Panc1 (cell line): ENCODE results near the gene OGG1. TPM values are rescaled to one million over a fixed set of nuclear protein-coding genes. Genes with fewer than 3 reads are reported as not detected.

ENCODE experiments used
- ATAC-seq: fragments of 200-7000 bp; cut with Tn5 transposase; 2 replicates; pipeline ENCODE4 v1.9.1; 2020; ENCODE audit warnings: mild to moderate bottlenecking, moderate library complexity
- BruUV-seq: library from RNA; stranded (reverse); fragments of 400-500 nt; replicated peaks from 2 replicates; lab custom pipeline; 2021; lab: Mats Ljungman, UMichigan
- CTCF ChIA-PET: fragments of 300-600 bp; sonication (Branson Sonifier 250); formaldehyde crosslinking; loops from one replicate; lab custom pipeline; 2022; ENCODE audit warnings: antibody characterized with exemption; lab: Charles Lee
- POLR2A ChIA-PET: fragments of 300-600 bp; sonication (Branson Sonifier 250); formaldehyde crosslinking; loops from one replicate; lab custom pipeline; 2022; ENCODE audit warnings: antibody characterized with exemption; lab: Charles Lee
- DNase-seq: peaks from one replicate; pipeline ENCODE4 v3.0.0-alpha.2; 2010; ENCODE audit warnings: low read depth, low spot score
- H3K27ac ChIP-seq: 2 replicates; pipeline ENCODE4 v1.5.1; 2011; ENCODE audit warnings: mild to moderate bottlenecking, low read length, inconsistent platforms
- H3K27me3 ChIP-seq: fragments of 200-500 bp; sonication (Bioruptor generic); 2 replicates; pipeline ENCODE4 v1.6.0; 2014; ENCODE audit warnings: low read length, inconsistent platforms; ENCODE audit not compliant: control insufficient read depth, insufficient read depth
- H3K36me3 ChIP-seq: fragments of 200-500 bp; sonication (Bioruptor generic); 2 replicates; pipeline ENCODE4 v1.5.1; 2014; ENCODE audit warnings: inconsistent platforms, mild to moderate bottlenecking, low read length, moderate library complexity; ENCODE audit not compliant: control insufficient read depth, insufficient read depth
- H3K4me1 ChIP-seq: 2 replicates; pipeline ENCODE4 v1.5.1; 2011; ENCODE audit warnings: inconsistent platforms, mild to moderate bottlenecking, low read length, moderate library complexity; ENCODE audit not compliant: control insufficient read depth, insufficient read depth
- H3K4me3 ChIP-seq, 2 experiments: 2 replicates each; pipeline ENCODE4 v1.5.1; 2011 to 2012; ENCODE audit warnings: low read depth in 2 of 2, low read length in 2 of 2, mild to moderate bottlenecking in 2 of 2, inconsistent platforms in 1 of 2, moderate library complexity in 1 of 2
- H3K9me3 ChIP-seq: fragments of 200-500 bp; sonication (Bioruptor generic); 2 replicates; pipeline ENCODE4 v1.5.1; 2014; ENCODE audit warnings: low read depth, mild to moderate bottlenecking, inconsistent platforms, low read length, moderate library complexity; ENCODE audit not compliant: control insufficient read depth, insufficient read depth
- POLR2AphosphoS5 ChIP-seq: IDR thresholded peaks from 2 replicates; pipeline ENCODE4 v1.6.1; 2012; ENCODE audit warnings: mild to moderate bottlenecking, low read depth, low read length, moderate library complexity
- SIN3A ChIP-seq: IDR thresholded peaks from 2 replicates; pipeline ENCODE4 v1.6.1; 2012; ENCODE audit warnings: low read depth, mild to moderate bottlenecking, low read length, moderate library complexity, borderline replicate concordance; ENCODE audit not compliant: insufficient read depth
- TCF7L2 ChIP-seq: IDR thresholded peaks from 2 replicates; pipeline ENCODE4 v1.6.1; 2011; ENCODE audit warnings: mild to moderate bottlenecking, low read depth, low read length, inconsistent platforms
- in situ Hi-C: cut with HindIII; loops from 2 replicates; pipeline ENCODE4 v1.10.0; 2016; ENCODE audit warnings: low sequenced_read_pairs, low pct_unique_long_range_greater_than_20kb
- intact Hi-C: fragments of 100-400 bp; cut with micrococcal nuclease; formaldehyde crosslinking; loops from one replicate; pipeline ENCODE4 v1.10.0; 2022; ENCODE audit not compliant: unreplicated experiment
- total RNA-seq: library from RNA; stranded (reverse); gene quantifications from one replicate; pipeline ENCODE4 v1.2.1, GENCODE V29; 2021; ENCODE audit not compliant: unreplicated experiment
- TF ChIP-seq, protein P1 (sequence below), 2 experiments: IDR thresholded peaks; 2 replicates each; pipeline ENCODE4 v1.6.1; 2011 to 2012; ENCODE audit warnings: low read depth in 2 of 2, control low read depth in 1 of 2, low read length in 1 of 2, mild to moderate bottlenecking in 1 of 2, moderate library complexity in 1 of 2; ENCODE audit not compliant: insufficient read depth in 1 of 2
- TF ChIP-seq, protein P2 (sequence below): fragments of 450-650 bp; IDR thresholded peaks from 2 replicates; pipeline ENCODE4 v1.5.1; 2017; ENCODE audit warnings: mild to moderate bottlenecking

The OGG1 gene
- total RNA-seq, 1 experiment from 2014 or later = 32.5 TPM

DNA sequence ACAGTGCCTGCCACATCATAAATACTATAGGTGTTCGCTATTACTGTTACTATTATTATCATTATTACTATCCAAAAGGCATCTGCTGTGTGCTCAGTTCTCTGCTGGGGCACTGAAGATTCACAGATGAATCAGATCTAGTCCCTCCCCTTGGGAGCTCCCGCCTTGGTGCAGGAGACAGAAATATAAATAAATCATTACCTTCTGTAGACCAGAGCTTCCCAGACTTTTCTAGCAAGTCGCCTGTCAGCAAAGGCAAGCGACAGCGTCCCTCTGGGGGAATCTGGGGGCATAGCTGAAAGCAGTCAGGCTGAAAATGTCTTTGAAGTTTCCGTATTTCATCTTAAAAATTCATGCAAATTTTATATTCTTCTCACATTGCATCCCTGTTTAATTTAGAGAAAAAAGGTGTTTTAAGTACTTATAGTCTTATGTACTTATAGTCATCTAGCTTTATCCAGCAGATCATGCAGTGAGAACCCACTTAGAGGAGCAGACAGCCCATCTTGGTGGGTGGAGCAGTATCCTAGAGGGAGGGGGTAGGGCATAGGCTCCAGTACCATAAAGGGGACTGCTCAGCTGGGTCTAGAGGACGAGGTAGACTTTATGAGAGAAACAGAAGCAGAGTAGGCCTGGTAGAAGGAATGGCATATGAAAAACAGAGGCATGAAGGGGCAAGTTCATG is 28.6 kb upstream of the OGG1 start:
- no peaks in the 10 kb centered on the region for H3K36me3 ChIP-seq
- POLR2A ChIA-PET = no interaction called here
- ATAC-seq (no peak), DNase-seq (no peak)
- CTCF ChIA-PET = interaction anchor here (0.7 to 0.9 kb wide), 2 partner anchors 16 to 180 kb away, joined by 3 read pairs; no protein-coding TSS in a partner anchor
- H3K27ac ChIP-seq = no peak overlapping the region
- no peaks in the 10 kb centered on the region for H3K9me3 ChIP-seq
- no TSS peak for BruUV-seq
- no peaks in the 10 kb centered on the region for H3K4me1 ChIP-seq
- TF ChIP-seq TCF7L2 = no peak
- no peak for TF ChIP-seq SIN3A
- TF ChIP-seq, protein P1, sequence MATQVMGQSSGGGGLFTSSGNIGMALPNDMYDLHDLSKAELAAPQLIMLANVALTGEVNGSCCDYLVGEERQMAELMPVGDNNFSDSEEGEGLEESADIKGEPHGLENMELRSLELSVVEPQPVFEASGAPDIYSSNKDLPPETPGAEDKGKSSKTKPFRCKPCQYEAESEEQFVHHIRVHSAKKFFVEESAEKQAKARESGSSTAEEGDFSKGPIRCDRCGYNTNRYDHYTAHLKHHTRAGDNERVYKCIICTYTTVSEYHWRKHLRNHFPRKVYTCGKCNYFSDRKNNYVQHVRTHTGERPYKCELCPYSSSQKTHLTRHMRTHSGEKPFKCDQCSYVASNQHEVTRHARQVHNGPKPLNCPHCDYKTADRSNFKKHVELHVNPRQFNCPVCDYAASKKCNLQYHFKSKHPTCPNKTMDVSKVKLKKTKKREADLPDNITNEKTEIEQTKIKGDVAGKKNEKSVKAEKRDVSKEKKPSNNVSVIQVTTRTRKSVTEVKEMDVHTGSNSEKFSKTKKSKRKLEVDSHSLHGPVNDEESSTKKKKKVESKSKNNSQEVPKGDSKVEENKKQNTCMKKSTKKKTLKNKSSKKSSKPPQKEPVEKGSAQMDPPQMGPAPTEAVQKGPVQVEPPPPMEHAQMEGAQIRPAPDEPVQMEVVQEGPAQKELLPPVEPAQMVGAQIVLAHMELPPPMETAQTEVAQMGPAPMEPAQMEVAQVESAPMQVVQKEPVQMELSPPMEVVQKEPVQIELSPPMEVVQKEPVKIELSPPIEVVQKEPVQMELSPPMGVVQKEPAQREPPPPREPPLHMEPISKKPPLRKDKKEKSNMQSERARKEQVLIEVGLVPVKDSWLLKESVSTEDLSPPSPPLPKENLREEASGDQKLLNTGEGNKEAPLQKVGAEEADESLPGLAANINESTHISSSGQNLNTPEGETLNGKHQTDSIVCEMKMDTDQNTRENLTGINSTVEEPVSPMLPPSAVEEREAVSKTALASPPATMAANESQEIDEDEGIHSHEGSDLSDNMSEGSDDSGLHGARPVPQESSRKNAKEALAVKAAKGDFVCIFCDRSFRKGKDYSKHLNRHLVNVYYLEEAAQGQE (IDR thresholded peaks at IDR 0.05; ENCODE audit: insufficient read depth in 1 of 2, low read depth in 2 of 2, low read length in 1 of 2) = no peak
- TF ChIP-seq POLR2AphosphoS5 = no peak
- TF ChIP-seq, protein P2, sequence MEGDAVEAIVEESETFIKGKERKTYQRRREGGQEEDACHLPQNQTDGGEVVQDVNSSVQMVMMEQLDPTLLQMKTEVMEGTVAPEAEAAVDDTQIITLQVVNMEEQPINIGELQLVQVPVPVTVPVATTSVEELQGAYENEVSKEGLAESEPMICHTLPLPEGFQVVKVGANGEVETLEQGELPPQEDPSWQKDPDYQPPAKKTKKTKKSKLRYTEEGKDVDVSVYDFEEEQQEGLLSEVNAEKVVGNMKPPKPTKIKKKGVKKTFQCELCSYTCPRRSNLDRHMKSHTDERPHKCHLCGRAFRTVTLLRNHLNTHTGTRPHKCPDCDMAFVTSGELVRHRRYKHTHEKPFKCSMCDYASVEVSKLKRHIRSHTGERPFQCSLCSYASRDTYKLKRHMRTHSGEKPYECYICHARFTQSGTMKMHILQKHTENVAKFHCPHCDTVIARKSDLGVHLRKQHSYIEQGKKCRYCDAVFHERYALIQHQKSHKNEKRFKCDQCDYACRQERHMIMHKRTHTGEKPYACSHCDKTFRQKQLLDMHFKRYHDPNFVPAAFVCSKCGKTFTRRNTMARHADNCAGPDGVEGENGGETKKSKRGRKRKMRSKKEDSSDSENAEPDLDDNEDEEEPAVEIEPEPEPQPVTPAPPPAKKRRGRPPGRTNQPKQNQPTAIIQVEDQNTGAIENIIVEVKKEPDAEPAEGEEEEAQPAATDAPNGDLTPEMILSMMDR = no peak
- intact Hi-C loops (no loop called here), in situ Hi-C loops (no loop called here)
- no peak overlapping the region for H3K4me3 ChIP-seq
- H3K27me3 ChIP-seq = no peaks in the 10 kb centered on the region; the same call in 1 of the 2 replicates

DNA sequence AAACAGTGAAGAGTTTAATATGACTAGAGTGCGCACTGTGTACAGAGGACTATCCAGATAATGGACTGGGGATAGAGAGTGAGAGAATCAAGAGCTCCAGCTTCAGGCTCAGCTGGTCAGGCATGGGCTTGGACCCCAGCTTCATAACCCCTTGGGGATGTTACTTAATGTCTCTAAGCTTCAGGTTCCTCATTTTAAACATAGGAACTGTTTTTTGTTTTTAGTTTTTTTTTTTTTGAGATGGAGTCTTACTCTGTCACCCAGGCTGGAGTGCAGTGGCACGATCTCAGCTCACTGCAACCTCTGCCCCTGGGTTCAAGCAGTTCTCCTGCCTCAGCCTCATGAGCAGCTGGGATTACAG is 28.1 kb upstream of the OGG1 start:
- intact Hi-C loops (no loop called here), in situ Hi-C loops (no loop called here)
- TF ChIP-seq POLR2AphosphoS5 (no peak), SIN3A (no peak), TCF7L2 (no peak)
- TF ChIP-seq, protein P2 = no peak
- TF ChIP-seq, protein P1 (IDR thresholded peaks at IDR 0.05; ENCODE audit: insufficient read depth in 1 of 2, low read depth in 2 of 2, low read length in 1 of 2) = no peak
- DNase-seq (no peak), ATAC-seq (no peak)
- POLR2A ChIA-PET = no interaction called here
- Histone ChIP-seq H3K27me3 (no peaks in the 10 kb centered on the region; the same call in 1 of the 2 replicates), H3K27ac (no peak overlapping the region), H3K4me3 (no peak overlapping the region), H3K36me3 (no peaks in the 10 kb centered on the region), H3K4me1 (no peaks in the 10 kb centered on the region), H3K9me3 (no peaks in the 10 kb centered on the region)
- no TSS peak for BruUV-seq
- CTCF ChIA-PET = interaction anchor here (0.5 to 0.9 kb wide), 3 partner anchors 17 to 219 kb away, joined by 3 read pairs; no protein-coding TSS in a partner anchor
